OCI-LY1 (cell line): ENCODE data around the gene COPS3.

Experiments used
- H2AFZ ChIP-seq: fragments of 200-600 bp; sonication (generic), shearing (Covaris generic); 2 replicates; pipeline ENCODE4 v1.6.0; 2014; ENCODE audit warnings: antibody characterized with exemption, mild to moderate bottlenecking, low read length
- H3F3A ChIP-seq: fragments of 200-600 bp; sonication (generic), shearing (Covaris generic); 2 replicates; pipeline ENCODE4 v1.6.0; 2014; ENCODE audit warnings: mild to moderate bottlenecking, antibody characterized with exemption, low read length, moderate library complexity; ENCODE audit not compliant: insufficient read depth
- H3K27ac ChIP-seq: fragments of 200-600 bp; sonication (generic); 2 replicates; pipeline ENCODE4 v1.5.1; 2014; ENCODE audit warnings: low read length, mixed run types, mild to moderate bottlenecking, low read depth; ENCODE audit not compliant: poor library complexity, severe bottlenecking
- H3K27me3 ChIP-seq: fragments of 200-600 bp; sonication (generic); 2 replicates; pipeline ENCODE4 v1.6.0; 2014; ENCODE audit warnings: antibody characterized with exemption, mild to moderate bottlenecking, low read length, moderate library complexity; ENCODE audit not compliant: insufficient read depth
- H3K36me3 ChIP-seq: fragments of 200-600 bp; sonication (generic); 2 replicates; pipeline ENCODE4 v1.6.1; 2014; ENCODE audit warnings: mild to moderate bottlenecking, antibody characterized with exemption, low read length, moderate library complexity, mixed read lengths; ENCODE audit not compliant: insufficient read depth
- H3K4me1 ChIP-seq: fragments of 200-600 bp; sonication (generic); 2 replicates; pipeline ENCODE4 v1.5.1; 2014; ENCODE audit warnings: mild to moderate bottlenecking, low read length, moderate library complexity; ENCODE audit not compliant: insufficient read depth, severe bottlenecking
- H3K4me2 ChIP-seq: fragments of 200-600 bp; sonication (generic), shearing (Covaris generic); 2 replicates; pipeline ENCODE4 v1.6.1; 2014; ENCODE audit warnings: low read length
- H3K4me3 ChIP-seq: fragments of 200-600 bp; sonication (generic); 2 replicates; pipeline ENCODE4 v1.5.1; 2014; ENCODE audit warnings: low read length, low read depth, mild to moderate bottlenecking, mixed read lengths; ENCODE audit not compliant: poor library complexity, severe bottlenecking
- H3K79me2 ChIP-seq: fragments of 200-600 bp; shearing (Covaris generic); 2 replicates; pipeline ENCODE4 v1.6.1; 2016; ENCODE audit warnings: mixed run types, low read length, mixed read lengths; ENCODE audit not compliant: insufficient read depth
- H3K9ac ChIP-seq: fragments of 200-600 bp; sonication (generic), shearing (Covaris generic); 2 replicates; pipeline ENCODE4 v1.6.1; 2014; ENCODE audit warnings: mild to moderate bottlenecking, low read length, mixed read lengths
- H3K9me2 ChIP-seq: fragments of 200-600 bp; sonication (generic), shearing (Covaris generic); 2 replicates; pipeline ENCODE4 v1.6.1; 2014; ENCODE audit warnings: low read depth, mild to moderate bottlenecking, low read length, mixed read lengths
- H3K9me3 ChIP-seq: fragments of 200-600 bp; shearing (Covaris generic); 2 replicates; pipeline ENCODE4 v1.6.1; 2014; ENCODE audit warnings: low read length, mixed read lengths
- H4K20me1 ChIP-seq: fragments of 200-600 bp; sonication (generic), shearing (Covaris generic); 2 replicates; pipeline ENCODE4 v1.6.0; 2016; ENCODE audit warnings: mild to moderate bottlenecking, low read length; ENCODE audit not compliant: insufficient read depth
- EZH2 ChIP-seq: fragments of 200-600 bp; sonication (generic), shearing (Covaris generic); IDR thresholded peaks from 2 replicates; pipeline ENCODE4 v1.8.0; 2017; ENCODE audit warnings: borderline replicate concordance, mixed run types, mild to moderate bottlenecking, antibody characterized with exemption, low read length, moderate library complexity, mixed read lengths
- TF ChIP-seq, protein P1 (sequence below): fragments of 200-600 bp; sonication (generic), shearing (Covaris generic); IDR thresholded peaks from 2 replicates; pipeline ENCODE4 v1.5.1; 2017; ENCODE audit warnings: mild to moderate bottlenecking, antibody characterized with exemption, low read length, moderate library complexity, mixed read lengths

COPS3 gene

GRCh38 chr17:17235212-17236174 lies 45.6 kb downstream of the COPS3 start:
- H4K20me1 ChIP-seq, result no peaks in the 10 kb centered on the region
- peak overlapping the region; percentile 98 for H3K9ac ChIP-seq

GRCh38 chr17:17232303-17232621 lies 48.8 kb downstream of the COPS3 start:
- Histone ChIP-seq H3K9me2 (no peaks in the 10 kb centered on the region), H3F3A (no peaks in the 10 kb centered on the region), H3K79me2 (peaks cover 18% of the 10 kb centered on the region; the same call in 1 of the 2 replicates), H3K9me3 (no peaks in the 10 kb centered on the region), H2AFZ (no peak overlapping the region), H3K9ac (no peak overlapping the region), H3K4me1 (peaks cover 15% of the 10 kb centered on the region), H3K27ac (no peak overlapping the region), H4K20me1 (no peaks in the 10 kb centered on the region), H3K4me2 (no peak overlapping the region), H3K36me3 (peaks cover 34% of the 10 kb centered on the region), H3K27me3 (no peaks in the 10 kb centered on the region), H3K4me3 (no peak overlapping the region)
- TF ChIP-seq, protein P1, sequence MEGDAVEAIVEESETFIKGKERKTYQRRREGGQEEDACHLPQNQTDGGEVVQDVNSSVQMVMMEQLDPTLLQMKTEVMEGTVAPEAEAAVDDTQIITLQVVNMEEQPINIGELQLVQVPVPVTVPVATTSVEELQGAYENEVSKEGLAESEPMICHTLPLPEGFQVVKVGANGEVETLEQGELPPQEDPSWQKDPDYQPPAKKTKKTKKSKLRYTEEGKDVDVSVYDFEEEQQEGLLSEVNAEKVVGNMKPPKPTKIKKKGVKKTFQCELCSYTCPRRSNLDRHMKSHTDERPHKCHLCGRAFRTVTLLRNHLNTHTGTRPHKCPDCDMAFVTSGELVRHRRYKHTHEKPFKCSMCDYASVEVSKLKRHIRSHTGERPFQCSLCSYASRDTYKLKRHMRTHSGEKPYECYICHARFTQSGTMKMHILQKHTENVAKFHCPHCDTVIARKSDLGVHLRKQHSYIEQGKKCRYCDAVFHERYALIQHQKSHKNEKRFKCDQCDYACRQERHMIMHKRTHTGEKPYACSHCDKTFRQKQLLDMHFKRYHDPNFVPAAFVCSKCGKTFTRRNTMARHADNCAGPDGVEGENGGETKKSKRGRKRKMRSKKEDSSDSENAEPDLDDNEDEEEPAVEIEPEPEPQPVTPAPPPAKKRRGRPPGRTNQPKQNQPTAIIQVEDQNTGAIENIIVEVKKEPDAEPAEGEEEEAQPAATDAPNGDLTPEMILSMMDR, result no peak
- TF ChIP-seq EZH2, result no peak

More at GRCh38 chr17:17235212-17236174, 45.6 kb downstream of the COPS3 start:
- H3K79me2 ChIP-seq, result peaks cover 18% of the 10 kb centered on the region; the same call in 1 of the 2 replicates
- H3F3A ChIP-seq, result no peaks in the 10 kb centered on the region
- no peak overlapping the region for H3K27ac ChIP-seq
- no peaks in the 10 kb centered on the region for H3K9me2 ChIP-seq
- peak overlapping the region; percentile 98 for H3K4me3 ChIP-seq
- peaks cover 15% of the 10 kb centered on the region; the same call in 1 of the 2 replicates for H3K36me3 ChIP-seq
- H3K9me3 ChIP-seq, result no peaks in the 10 kb centered on the region
- no peak for TF ChIP-seq EZH2
- TF ChIP-seq, protein P1, result no peak
- H3K4me1 ChIP-seq, result peaks cover 26% of the 10 kb centered on the region
- no peaks in the 10 kb centered on the region for H3K27me3 ChIP-seq
- H3K4me2 ChIP-seq, result peak overlapping the region; percentile 100
- no peak overlapping the region for H2AFZ ChIP-seq

DNA sequence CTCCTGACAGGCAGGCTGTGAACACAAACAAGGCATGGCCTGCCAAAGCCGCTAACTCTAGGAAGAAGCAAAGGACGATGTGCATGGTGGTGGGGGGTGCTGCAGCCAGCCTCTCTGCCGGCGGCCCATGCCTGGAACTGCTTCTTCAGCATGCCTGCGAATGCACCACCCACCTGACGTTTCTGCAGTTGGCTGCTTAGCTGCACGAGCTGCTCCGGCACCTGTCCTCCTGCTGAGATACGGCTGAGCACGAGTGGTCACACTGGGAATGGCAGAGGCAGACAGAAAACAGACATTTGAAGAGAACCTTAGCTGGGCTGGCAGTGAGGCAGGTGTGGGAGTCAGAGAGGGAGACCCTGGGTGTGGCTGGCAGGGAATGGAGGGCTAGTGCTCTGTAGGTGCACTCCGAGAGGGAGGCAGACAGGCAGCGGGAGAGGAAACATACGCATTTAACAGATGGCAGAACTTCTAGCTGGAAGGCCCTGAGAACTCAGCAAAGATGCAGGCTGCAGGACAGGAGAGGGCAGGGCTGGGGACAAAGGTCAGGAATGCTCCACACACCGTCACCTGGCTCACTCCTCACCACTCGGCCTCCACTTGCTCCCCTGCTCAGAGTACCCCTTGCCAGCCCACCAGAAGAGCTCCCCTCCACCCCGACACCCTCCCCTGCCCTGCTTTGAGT lies 49.3 kb downstream of the COPS3 start:
- Histone ChIP-seq H3K36me3 (peaks cover 39% of the 10 kb centered on the region), H3K79me2 (peaks cover 18% of the 10 kb centered on the region; the same call in 1 of the 2 replicates), H3K4me2 (no peak overlapping the region), H3K9me3 (no peaks in the 10 kb centered on the region), H3K9ac (no peak overlapping the region), H3K27me3 (no peaks in the 10 kb centered on the region), H3K27ac (no peak overlapping the region), H3K4me3 (no peak overlapping the region), H3K9me2 (no peaks in the 10 kb centered on the region), H2AFZ (no peak overlapping the region), H4K20me1 (no peaks in the 10 kb centered on the region), H3K4me1 (peaks cover 15% of the 10 kb centered on the region), H3F3A (no peaks in the 10 kb centered on the region)
- TF ChIP-seq, protein P1, result no peak
- no peak for TF ChIP-seq EZH2
